HG03039 (cell line): ENCODE measurements around the gene PHYKPL.

Source experiments
- ATAC-seq: cut with Tn5 transposase; IDR thresholded peaks from one replicate; pipeline ENCODE4 v1.9.1; 2021; ENCODE audit warnings: mild to moderate bottlenecking, moderate library complexity; ENCODE audit not compliant: unreplicated experiment

PHYKPL gene

GRCh38 chr5:178232124-178232919 lies at the start of gene PHYKPL:
TSS of gene PHYKPL (minus strand) at chr5:178232802. CDS start at chr5:178232550, 252 bp downstream.
- ATAC-seq: peak; percentile 63

- ATAC-seq: no peak
Observed at GRCh38 chr5:178282391-178282790, 49.8 kb upstream of the PHYKPL start.

DNA sequence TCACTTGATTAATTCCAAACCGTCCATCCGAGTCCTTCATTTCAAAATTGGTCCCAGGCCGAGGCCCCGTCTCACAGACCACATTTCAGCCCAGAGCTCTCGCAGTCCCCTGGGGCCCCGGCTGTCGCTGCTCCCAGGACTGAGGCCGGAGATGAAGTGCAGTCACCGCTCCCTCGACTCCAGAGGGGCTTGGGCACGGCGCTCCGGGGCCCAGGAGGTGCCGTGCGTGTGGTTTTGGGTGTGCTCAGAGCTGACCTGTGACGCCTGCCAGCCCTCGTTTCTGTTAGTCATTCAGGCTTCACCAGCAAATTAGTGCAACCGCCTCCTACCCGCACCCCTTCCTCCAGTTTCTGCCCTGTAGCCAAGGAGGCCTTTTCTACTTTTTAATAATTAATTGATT lies 48.7 kb upstream of the PHYKPL start:
- ATAC-seq: no peak

DNA sequence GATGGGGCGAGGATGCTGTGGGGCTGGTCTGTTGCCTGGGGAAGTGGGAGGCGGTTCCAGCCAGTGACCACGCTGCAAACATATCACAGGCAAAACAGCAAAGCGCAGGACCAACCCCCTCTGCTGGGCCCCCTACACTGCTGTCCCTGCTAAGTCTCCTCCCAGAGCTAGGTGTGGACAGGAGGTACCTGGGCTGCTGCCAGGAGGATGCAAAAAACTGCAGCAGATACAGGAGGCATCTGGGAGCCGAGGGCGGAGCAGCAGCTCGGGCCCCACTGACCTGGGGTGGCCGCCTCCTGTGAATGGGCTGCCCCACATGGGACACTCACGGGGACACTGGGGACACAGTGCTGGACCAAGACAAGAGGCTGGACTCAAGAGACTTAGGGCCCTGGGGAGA lies 48.0 kb upstream of the PHYKPL start:
- no peak for ATAC-seq

DNA sequence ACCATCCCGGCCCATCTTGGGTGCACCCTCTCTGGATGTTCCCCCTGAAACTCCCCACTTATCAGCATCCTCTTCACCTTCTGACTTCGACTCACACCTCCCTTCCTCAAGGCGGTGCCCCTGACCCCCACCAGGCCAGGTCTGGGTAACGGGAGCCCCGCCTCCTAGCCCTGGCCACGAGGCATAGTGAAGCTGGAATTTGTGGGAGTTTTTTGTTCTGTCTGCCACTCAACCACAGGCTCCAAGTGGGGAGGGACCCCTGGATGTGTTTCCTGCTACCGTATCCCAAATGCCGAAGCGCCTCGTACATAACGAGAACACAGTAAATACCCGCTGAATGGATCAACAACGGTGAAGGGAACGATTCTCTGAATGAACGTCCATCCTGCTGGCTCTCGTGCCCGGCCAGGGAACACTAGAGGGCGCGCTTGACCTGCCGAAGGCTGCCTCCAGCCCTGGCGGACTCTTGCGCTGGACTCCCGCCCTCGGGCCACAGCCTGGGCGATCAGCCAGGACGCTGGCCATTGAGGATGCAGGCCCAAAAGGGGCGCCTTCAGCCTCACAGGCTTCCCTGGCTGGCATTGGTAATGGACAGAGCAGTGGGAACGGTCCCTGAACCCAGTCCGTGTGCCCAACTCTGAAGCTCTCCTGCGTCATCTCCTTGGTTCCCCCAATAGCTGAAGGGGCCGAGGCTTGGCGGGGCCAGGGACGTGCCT lies 47.3 kb upstream of the PHYKPL start:
- ATAC-seq: peak; percentile 49

- ATAC-seq: no peak
Observed at GRCh38 chr5:178279026-178279722, 46.6 kb upstream of the PHYKPL start.

GRCh38 chr5:178278358-178279023 lies 45.9 kb upstream of the PHYKPL start:
- ATAC-seq: no peak

DNA sequence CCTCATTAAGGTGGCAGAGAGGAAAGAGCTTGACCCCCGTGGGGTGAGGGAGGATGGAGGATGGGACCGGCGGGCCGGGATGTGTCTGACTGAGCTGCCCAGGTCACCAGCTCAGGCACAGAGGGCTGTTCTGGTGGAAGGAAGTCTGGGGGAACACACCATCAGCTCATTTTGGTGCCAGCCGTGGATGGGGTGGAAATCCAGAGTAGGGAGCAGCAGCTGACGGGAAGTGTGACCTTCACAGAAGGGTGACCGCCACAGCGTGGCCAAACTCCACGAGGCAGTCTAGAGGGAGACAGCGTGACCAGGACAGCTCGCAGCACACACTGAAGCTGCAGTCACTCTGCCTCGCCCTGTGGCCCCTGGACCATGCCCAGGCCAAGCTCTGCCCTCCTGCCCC lies 45.3 kb upstream of the PHYKPL start:
- ATAC-seq: no peak

- no peak for ATAC-seq
Observed at GRCh38 chr5:178277346-178277745, 44.7 kb upstream of the PHYKPL start.

DNA sequence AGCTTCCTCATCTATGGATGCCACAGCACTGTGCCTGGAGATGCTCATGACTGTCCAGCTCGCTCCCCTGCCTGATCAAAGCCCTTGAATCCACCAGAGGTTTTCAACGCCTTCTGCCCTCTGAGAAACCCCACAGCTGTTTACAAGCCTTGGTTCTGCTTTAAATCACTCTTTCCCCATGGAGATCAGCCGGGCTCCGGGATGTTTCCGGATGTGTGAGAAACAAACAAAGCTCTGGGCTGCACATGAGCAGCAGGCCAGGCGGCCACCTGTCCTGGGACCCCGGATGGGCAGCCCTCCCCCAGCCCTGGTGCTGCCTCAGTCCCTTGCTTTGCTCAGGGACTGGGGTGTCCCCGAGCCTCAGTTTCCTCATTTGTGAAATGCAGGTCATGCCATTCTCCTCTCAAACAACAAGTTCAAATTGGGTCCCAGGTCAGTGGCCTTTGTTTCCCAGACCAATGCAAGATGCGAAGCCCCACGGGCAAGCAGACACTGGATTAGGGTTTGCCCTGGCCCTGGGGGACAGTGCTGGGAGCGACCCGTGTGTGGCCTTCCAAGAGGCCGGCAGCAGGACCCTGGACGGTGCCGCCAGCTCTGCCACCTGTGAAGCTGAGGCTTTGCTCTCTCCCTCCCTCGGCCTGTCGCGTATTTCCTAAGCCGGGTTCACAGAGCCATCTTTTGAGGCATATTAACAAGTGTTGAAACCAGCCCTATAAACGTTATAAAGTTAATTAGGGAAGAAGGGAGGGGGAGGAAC lies 42.4 kb upstream of the PHYKPL start:
- no peak for ATAC-seq

DNA sequence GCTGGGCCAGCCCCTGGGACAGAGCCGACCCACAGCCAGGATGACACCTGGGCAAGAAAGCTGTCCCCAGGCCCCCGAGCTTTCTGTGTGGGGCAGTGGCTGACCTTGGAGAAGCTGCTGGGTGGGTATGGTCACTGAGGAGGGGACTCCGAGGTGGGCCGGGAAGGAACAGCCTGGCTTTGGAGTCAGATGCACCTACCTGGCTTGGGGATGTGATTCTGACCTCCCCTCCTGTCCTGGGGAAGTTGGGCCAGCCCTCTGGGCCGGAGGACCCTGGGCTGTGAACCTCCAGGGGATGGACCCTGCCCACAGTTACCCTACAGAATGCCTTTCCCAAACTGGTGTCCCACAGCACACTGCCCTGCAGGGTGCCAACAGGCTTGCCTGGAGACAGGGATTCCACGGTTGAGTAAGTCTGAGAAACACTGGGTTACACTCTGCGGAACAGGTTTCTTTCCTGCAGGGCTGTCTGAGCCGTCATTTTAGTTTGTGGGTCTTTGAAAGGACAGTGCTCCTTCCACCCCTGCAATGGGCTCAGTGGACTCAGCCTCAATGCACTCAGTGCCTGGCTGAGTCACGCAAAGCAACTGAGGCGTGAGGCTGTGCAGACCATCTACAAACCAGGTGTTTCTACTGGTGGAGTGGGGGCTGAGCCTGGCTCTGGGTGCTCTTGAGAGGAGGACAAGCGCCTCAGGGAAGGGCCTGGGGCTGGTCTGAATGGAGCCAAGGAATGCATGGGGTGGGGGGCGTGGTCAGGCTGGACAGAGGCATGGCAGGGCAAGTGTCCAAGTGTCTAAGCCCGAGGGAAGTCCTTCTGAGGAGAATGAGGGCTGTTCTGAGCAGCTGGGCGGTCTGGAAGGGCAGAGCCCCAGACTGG lies 41.3 kb upstream of the PHYKPL start:
- no peak for ATAC-seq

GRCh38 chr5:178273041-178273440 lies 40.4 kb upstream of the PHYKPL start:
- ATAC-seq: no peak

DNA sequence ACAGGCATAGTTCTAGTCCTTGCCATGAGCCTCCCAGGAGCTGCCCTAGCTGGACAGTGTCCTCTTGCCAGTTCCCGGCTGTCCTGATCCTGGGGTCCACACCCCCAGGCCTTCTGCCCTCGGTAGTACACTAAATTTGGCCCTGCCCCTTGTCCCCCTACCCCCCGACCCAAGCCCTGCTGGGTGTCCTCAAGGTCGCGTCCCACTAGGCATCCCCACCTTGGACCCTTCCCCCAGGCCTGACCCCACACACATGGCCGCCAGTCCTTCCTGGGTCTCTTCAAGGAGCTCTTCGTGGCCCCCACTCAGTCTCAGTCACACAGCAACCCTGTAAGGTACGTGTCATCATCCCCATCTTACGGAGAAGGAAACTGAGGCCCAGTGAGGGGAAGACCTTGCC lies 40.0 kb upstream of the PHYKPL start:
- no peak for ATAC-seq

- ATAC-seq: no peak
Observed at GRCh38 chr5:178271726-178272479, 39.3 kb upstream of the PHYKPL start.

GRCh38 chr5:178271231-178271630 lies 38.6 kb upstream of the PHYKPL start:
- ATAC-seq: no peak

DNA sequence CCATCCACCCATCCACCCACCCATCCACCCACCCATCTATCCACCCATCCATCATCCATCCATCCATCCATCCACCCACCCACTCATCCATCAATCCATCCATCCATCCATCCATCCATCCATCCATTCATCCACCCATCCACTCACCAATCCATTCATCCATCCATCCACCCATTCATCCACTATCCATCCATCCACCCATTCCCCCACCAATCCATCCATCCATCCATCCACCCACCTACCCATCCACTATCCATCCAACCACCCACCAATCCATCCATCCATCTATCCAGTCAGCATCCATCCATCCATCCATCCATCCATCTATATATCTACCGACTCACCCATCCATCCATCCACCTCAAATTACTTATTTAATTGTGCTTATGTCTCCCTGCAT lies 36.9 kb upstream of the PHYKPL start:
- ATAC-seq: no peak

- ATAC-seq: no peak
Observed at GRCh38 chr5:178267876-178268275, 35.3 kb upstream of the PHYKPL start.

GRCh38 chr5:178267245-178267644 lies 34.6 kb upstream of the PHYKPL start:
- no peak for ATAC-seq

GRCh38 chr5:178266581-178266980 lies 34.0 kb upstream of the PHYKPL start:
- ATAC-seq: no peak
